BJ (cell line): ENCODE measurements around the gene ACSL5. TPM values are rescaled to one million over a fixed set of nuclear protein-coding genes. Genes with fewer than 3 reads are reported as not detected.
A peak's percentile ranks its signal among the peaks of the same experiment; 100 is the strongest.

Experiments used
- CTCF ChIA-PET: fragments of 350-600 bp; formaldehyde crosslinking; extraction: SDS; loops from one replicate; lab custom pipeline; 2021; ENCODE audit warnings: antibody characterized with exemption, inconsistent platforms; lab: Yijun Ruan, JAX
- POLR2A ChIA-PET: fragments of 300-600 bp; sonication (Branson Sonifier 250); formaldehyde crosslinking; extraction: SDS; loops from one replicate; lab custom pipeline; 2021; ENCODE audit warnings: antibody characterized with exemption; lab: Charles Lee
- DNase-seq: peaks from one replicate; pipeline ENCODE4 v3.0.0-alpha.2; 2011; ENCODE audit warnings: low read depth
- H3K27me3 ChIP-seq: 2 replicates; pipeline ENCODE4 v1.6.0; 2011; ENCODE audit warnings: low read length; ENCODE audit not compliant: control insufficient read depth, insufficient read depth
- H3K36me3 ChIP-seq: 2 replicates; pipeline ENCODE4 v1.5.1; 2011; ENCODE audit warnings: low read length; ENCODE audit not compliant: control insufficient read depth, insufficient read depth
- H3K4me3 ChIP-seq: 2 replicates; pipeline ENCODE4 v1.5.1; 2011; ENCODE audit warnings: low read depth, mild to moderate bottlenecking, control low read depth, low read length
- polyA plus RNA-seq: library from polyadenylated mRNA; depleted of rRNA; stranded (reverse); fragments of >200 nt; gene quantifications from 2 replicates; pipeline ENCODE4 v1.2.3, GENCODE V29; 2011
- TF ChIP-seq, protein P1 (sequence below): IDR thresholded peaks from 2 replicates; pipeline ENCODE4 v1.5.1; 2011; ENCODE audit warnings: low read depth, mild to moderate bottlenecking, control low read depth, inconsistent platforms, low read length, moderate library complexity; ENCODE audit not compliant: insufficient read depth

Gene ACSL5
- polyA plus RNA-seq, 1 experiment = 1.0 TPM

GRCh38 chr10:112446855-112447619 lies 73.1 kb downstream of the ACSL5 start, which contains the start of the genes VTI1A and ZDHHC6:
VTI1A (plus strand) TSS chr10:112447215; CDS start chr10:112447374, 159 bp downstream.
ZDHHC6 (minus strand) TSS chr10:112446914; CDS start chr10:112445436, 1,478 bp downstream.
- POLR2A ChIA-PET = no interaction called here
- H3K36me3 ChIP-seq = no peaks in the 10 kb centered on the region

DNA sequence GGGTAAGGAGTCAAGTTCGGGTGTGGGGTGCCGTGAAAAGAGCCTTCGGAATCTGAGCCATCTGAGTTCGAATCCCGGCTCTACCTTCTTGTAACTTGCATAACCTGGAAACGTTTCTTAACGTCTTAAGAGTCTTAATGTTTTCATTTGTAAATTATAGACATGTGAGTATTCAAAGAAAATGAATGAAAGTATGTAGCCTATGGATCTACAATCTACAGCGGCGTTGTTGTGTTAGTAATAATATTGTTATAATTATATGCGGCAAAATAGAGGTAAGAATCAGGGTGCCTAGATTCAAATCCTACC lies 73.7 kb downstream of the ACSL5 start:
- Histone ChIP-seq H3K27me3 (no peaks in the 10 kb centered on the region), H3K4me3 (peak overlapping the region; percentile 75), H3K36me3 (no peaks in the 10 kb centered on the region)
- DNase-seq = no peak
- ChIA-PET CTCF (interaction anchor here (0.9 kb wide), 1 partner anchor 44 kb away, joined by 3 read pairs; no protein-coding TSS in a partner anchor), POLR2A (no interaction called here)
- TF ChIP-seq, protein P1, sequence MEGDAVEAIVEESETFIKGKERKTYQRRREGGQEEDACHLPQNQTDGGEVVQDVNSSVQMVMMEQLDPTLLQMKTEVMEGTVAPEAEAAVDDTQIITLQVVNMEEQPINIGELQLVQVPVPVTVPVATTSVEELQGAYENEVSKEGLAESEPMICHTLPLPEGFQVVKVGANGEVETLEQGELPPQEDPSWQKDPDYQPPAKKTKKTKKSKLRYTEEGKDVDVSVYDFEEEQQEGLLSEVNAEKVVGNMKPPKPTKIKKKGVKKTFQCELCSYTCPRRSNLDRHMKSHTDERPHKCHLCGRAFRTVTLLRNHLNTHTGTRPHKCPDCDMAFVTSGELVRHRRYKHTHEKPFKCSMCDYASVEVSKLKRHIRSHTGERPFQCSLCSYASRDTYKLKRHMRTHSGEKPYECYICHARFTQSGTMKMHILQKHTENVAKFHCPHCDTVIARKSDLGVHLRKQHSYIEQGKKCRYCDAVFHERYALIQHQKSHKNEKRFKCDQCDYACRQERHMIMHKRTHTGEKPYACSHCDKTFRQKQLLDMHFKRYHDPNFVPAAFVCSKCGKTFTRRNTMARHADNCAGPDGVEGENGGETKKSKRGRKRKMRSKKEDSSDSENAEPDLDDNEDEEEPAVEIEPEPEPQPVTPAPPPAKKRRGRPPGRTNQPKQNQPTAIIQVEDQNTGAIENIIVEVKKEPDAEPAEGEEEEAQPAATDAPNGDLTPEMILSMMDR = no peak

More at GRCh38 chr10:112446855-112447619, 73.1 kb downstream of the ACSL5 start, which contains the start of the genes VTI1A and ZDHHC6:
- H3K4me3 ChIP-seq = peak within 1 kb of the TSS; percentile 75
- H3K27me3 ChIP-seq = no peaks in the 10 kb centered on the region
- CTCF ChIA-PET = interaction anchor here (0.9 kb wide), 1 partner anchor 45 kb away, joined by 3 read pairs; no protein-coding TSS in a partner anchor
- TF ChIP-seq, protein P1 = peak; percentile 48
- DNase-seq = no peak

GRCh38 chr10:112448888-112449287 lies 75.0 kb downstream of the ACSL5 start:
- POLR2A ChIA-PET = no interaction called here
- TF ChIP-seq, protein P1 = no peak

GRCh38 chr10:112454910-112455779 lies 81.2 kb downstream of the ACSL5 start:
- ChIA-PET CTCF (interaction anchor here (0.9 kb wide), 1 partner anchor 17 kb away, joined by 3 read pairs; no protein-coding TSS in a partner anchor), POLR2A (no interaction called here)
- TF ChIP-seq, protein P1 = no peak
- no peak for DNase-seq
- no peaks in the 10 kb centered on the region for H3K36me3 ChIP-seq
- H3K27me3 ChIP-seq = no peaks in the 10 kb centered on the region
- no peak overlapping the region for H3K4me3 ChIP-seq

More at GRCh38 chr10:112448888-112449287, 75.0 kb downstream of the ACSL5 start:
- DNase-seq = no peak
- Histone ChIP-seq H3K4me3 (no peak overlapping the region), H3K36me3 (no peaks in the 10 kb centered on the region), H3K27me3 (no peaks in the 10 kb centered on the region)
- CTCF ChIA-PET = no interaction called here
